Adipocyte (in vitro differentiated cells): ENCODE data around the gene KRT83.
"Not testable (repeated sequence)": the region's sequence is repeated elsewhere in the genome, so short reads cannot be mapped to it uniquely, and the experiment has no call there.

Experiments used
- DNase-seq: peaks from one replicate; pipeline ENCODE4 v3.0.0-alpha.2; 2015; ENCODE audit warnings: low read depth
- H3K27me3 ChIP-seq: replicated peaks from 2 replicates; pipeline ENCODE4 v1.7.0; 2013; ENCODE audit warnings: mild to moderate bottlenecking, low read length, moderate library complexity; ENCODE audit not compliant: control insufficient read depth, insufficient read depth
- H3K36me3 ChIP-seq: 2 replicates; pipeline ENCODE4 v1.7.0; 2013; ENCODE audit warnings: low read length, mild to moderate bottlenecking, moderate library complexity; ENCODE audit not compliant: control insufficient read depth, insufficient read depth, severe bottlenecking
- H3K4me1 ChIP-seq: 2 replicates; pipeline ENCODE4 v1.7.0; 2013; ENCODE audit warnings: mild to moderate bottlenecking, low read length, moderate library complexity; ENCODE audit not compliant: control insufficient read depth, insufficient read depth
- H3K4me3 ChIP-seq: 2 replicates; pipeline ENCODE4 v1.7.0; 2013; ENCODE audit warnings: mild to moderate bottlenecking, low read length, moderate library complexity
- H3K9ac ChIP-seq: 2 replicates; pipeline ENCODE4 v1.7.0; 2013; ENCODE audit warnings: mild to moderate bottlenecking, low read length, moderate library complexity
- H3K9me3 ChIP-seq: 2 replicates; pipeline ENCODE4 v1.7.0; 2013; ENCODE audit warnings: mild to moderate bottlenecking, low read length, moderate library complexity; ENCODE audit not compliant: control insufficient read depth

KRT83 gene

GRCh38 chr12:52351196-52352059 lies 30.2 kb upstream of the KRT83 start:
- no peak overlapping the region for H3K9ac ChIP-seq
- H3K4me1 ChIP-seq: no peaks in the 10 kb centered on the region
- H3K9me3 ChIP-seq: no peaks in the 10 kb centered on the region
- no peak for DNase-seq
- no peaks in the 10 kb centered on the region for H3K36me3 ChIP-seq
- no peak overlapping the region for H3K4me3 ChIP-seq
- peaks cover 66% of the 10 kb centered on the region for H3K27me3 ChIP-seq

GRCh38 chr12:52350786-52351185 lies 29.6 kb upstream of the KRT83 start:
- DNase-seq: no peak
- no peak overlapping the region for H3K4me3 ChIP-seq
- H3K9me3 ChIP-seq: no peaks in the 10 kb centered on the region
- no peak overlapping the region for H3K9ac ChIP-seq
- H3K4me1 ChIP-seq: no peaks in the 10 kb centered on the region
- peaks cover 72% of the 10 kb centered on the region for H3K27me3 ChIP-seq
- no peaks in the 10 kb centered on the region for H3K36me3 ChIP-seq

GRCh38 chr12:52350021-52350620 lies 28.9 kb upstream of the KRT83 start:
- no peaks in the 10 kb centered on the region for H3K9me3 ChIP-seq
- H3K36me3 ChIP-seq: no peaks in the 10 kb centered on the region
- no peak overlapping the region for H3K9ac ChIP-seq
- no peaks in the 10 kb centered on the region for H3K4me1 ChIP-seq
- DNase-seq: no peak
- H3K4me3 ChIP-seq: no peak overlapping the region
- peaks cover 70% of the 10 kb centered on the region for H3K27me3 ChIP-seq

GRCh38 chr12:52349196-52349595 lies 28.0 kb upstream of the KRT83 start:
- Histone ChIP-seq H3K9me3 (peaks cover 1% of the 10 kb centered on the region), H3K27me3 (peaks cover 65% of the 10 kb centered on the region), H3K4me3 (no peak overlapping the region), H3K9ac (no peak overlapping the region), H3K4me1 (no peaks in the 10 kb centered on the region), H3K36me3 (no peaks in the 10 kb centered on the region)
- no peak for DNase-seq

GRCh38 chr12:52347551-52348510 lies 26.6 kb upstream of the KRT83 start:
- H3K27me3 ChIP-seq: peaks cover 63% of the 10 kb centered on the region

GRCh38 chr12:52347016-52347415 lies 25.8 kb upstream of the KRT83 start:
- no peaks in the 10 kb centered on the region for H3K36me3 ChIP-seq
- H3K9me3 ChIP-seq: peaks cover 13% of the 10 kb centered on the region
- no peak overlapping the region for H3K9ac ChIP-seq
- no peak for DNase-seq
- H3K4me3 ChIP-seq: no peak overlapping the region
- no peaks in the 10 kb centered on the region for H3K4me1 ChIP-seq
- peaks cover 63% of the 10 kb centered on the region for H3K27me3 ChIP-seq

More at GRCh38 chr12:52347551-52348510, 26.6 kb upstream of the KRT83 start:
- Histone ChIP-seq H3K4me3 (no peak overlapping the region), H3K4me1 (no peaks in the 10 kb centered on the region), H3K36me3 (no peaks in the 10 kb centered on the region), H3K9me3 (peaks cover 13% of the 10 kb centered on the region), H3K9ac (no peak overlapping the region)
- DNase-seq: no peak

- H3K9ac ChIP-seq: no peak overlapping the region
These were observed 25.4 kb upstream of the KRT83 start for GRCh38 chr12:52346593-52346992.

GRCh38 chr12:52345041-52345440 lies 23.8 kb upstream of the KRT83 start:
- H3K36me3 ChIP-seq, H3K4me3 ChIP-seq, H3K9ac ChIP-seq, H3K4me1 ChIP-seq, DNase-seq: not testable (repeated sequence)
- Histone ChIP-seq H3K27me3 (peaks cover 60% of the 10 kb centered on the region), H3K9me3 (peaks cover 13% of the 10 kb centered on the region)

More at GRCh38 chr12:52346593-52346992, 25.4 kb upstream of the KRT83 start:
- no peak for DNase-seq
- Histone ChIP-seq H3K4me1 (no peaks in the 10 kb centered on the region), H3K36me3 (no peaks in the 10 kb centered on the region), H3K4me3 (no peak overlapping the region), H3K9me3 (peaks cover 13% of the 10 kb centered on the region), H3K27me3 (peaks cover 63% of the 10 kb centered on the region)

- H3K9me3 ChIP-seq: peaks cover 13% of the 10 kb centered on the region
- no peak overlapping the region for H3K9ac ChIP-seq
- no peak for DNase-seq
- no peaks in the 10 kb centered on the region for H3K4me1 ChIP-seq
- H3K36me3 ChIP-seq: no peaks in the 10 kb centered on the region
- no peak overlapping the region for H3K4me3 ChIP-seq
- peaks cover 59% of the 10 kb centered on the region for H3K27me3 ChIP-seq
These were observed 22.9 kb upstream of the KRT83 start for GRCh38 chr12:52344111-52344510.

- DNase-seq: no peak
- no peak overlapping the region for H3K9ac ChIP-seq
- peaks cover 3% of the 10 kb centered on the region for H3K4me1 ChIP-seq
- no peak overlapping the region for H3K4me3 ChIP-seq
- H3K27me3 ChIP-seq: peaks cover 59% of the 10 kb centered on the region
- H3K9me3 ChIP-seq: peaks cover 13% of the 10 kb centered on the region
- H3K36me3 ChIP-seq: no peaks in the 10 kb centered on the region
These were observed 22.4 kb upstream of the KRT83 start for GRCh38 chr12:52343550-52343949.
